ENCODE results near the gene RAB11FIP4.
A peak's percentile ranks its signal among the peaks of the same experiment; 100 is the strongest.

The RAB11FIP4 gene

DNA sequence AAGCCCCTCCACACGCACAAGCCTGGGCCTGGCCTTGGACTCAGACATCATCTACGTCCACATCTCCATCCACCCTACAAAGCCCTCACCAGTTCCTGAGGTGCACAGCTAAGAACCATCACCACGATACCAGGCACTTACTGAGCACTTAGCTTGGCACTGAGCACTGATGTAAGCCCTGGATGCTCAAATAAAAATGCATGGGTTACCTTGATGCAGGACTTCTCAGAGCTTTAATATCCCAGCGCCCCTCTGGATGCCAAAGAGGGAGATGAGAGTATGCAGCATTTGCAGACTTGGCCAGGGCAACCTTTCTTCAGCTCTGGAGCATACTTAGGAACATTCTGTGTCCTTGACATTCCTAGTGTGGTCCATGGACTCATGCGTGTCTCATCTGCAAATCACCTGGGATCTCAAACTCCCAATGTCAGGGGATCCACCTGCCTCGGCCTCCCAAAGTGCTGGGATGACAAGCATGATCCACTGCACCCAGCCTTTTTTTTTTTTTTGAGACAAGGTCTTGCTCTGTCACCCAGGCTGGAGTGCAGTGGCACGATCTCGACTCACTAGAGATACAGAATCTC lies 69.8 kb downstream of the RAB11FIP4 start:
- Histone ChIP-seq H3K4me1 (ENCODE audit: control insufficient read depth, insufficient read depth, low read length) (no peaks in the 10 kb centered on the region), H3K9me3 (ENCODE audit: control insufficient read depth, insufficient read depth, low read depth, low read length) (no peaks in the 10 kb centered on the region), H3K36me3 (ENCODE audit: control insufficient read depth in 2 of 2, insufficient read depth in 1 of 2, low read length in 2 of 2) (no peaks in the 10 kb centered on the region), H3K27ac (ENCODE audit: extremely low read depth, low read depth, low read length) (no peak overlapping the region), H3K4me3 (ENCODE audit: low read depth, low read length) (no peak overlapping the region)
- ChIA-PET CTCF (no interaction called here), POLR2A (no interaction called here)
- TF ChIP-seq SP3 (tag by site-specific recombination; IDR thresholded peaks at IDR 0.05) (no peak), ZNF239 (tag by site-specific recombination; IDR thresholded peaks at IDR 0.05) (peak; percentile 73; the same call in 1 of the 2 replicates), ZBTB1 (tag by site-specific recombination; IDR thresholded peaks at IDR 0.05) (no peak)

DNA sequence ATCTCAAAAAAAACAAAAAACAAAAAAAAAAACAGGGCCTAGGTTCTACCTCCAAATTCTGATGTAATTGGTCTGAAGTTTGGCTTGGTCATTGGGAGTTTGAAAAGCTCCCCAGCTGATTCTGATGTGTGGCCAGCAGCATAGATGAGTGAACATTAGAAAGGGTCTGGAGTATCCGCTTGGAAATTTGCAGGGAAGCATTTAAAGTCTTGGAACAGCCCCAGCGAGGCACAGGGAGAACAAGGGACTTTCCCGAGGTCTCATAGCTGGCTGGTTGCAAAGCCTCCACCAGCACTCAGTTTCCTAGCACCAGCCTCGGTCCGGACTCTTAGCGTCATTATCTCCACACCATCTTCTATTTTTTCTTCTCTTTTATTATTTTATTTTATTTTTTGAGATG lies 70.8 kb downstream of the RAB11FIP4 start:
- no peak overlapping the region for H3K27ac ChIP-seq (ENCODE audit: extremely low read depth, low read depth, low read length)
- ChIA-PET CTCF (interaction anchor here (0.6 to 0.7 kb wide), 2 partner anchors 23 to 26 kb away, joined by 3 to 4 read pairs; no protein-coding TSS in a partner anchor), POLR2A (no interaction called here)
- H3K4me3 ChIP-seq (ENCODE audit: low read depth, low read length), result no peak overlapping the region
- TF ChIP-seq, protein P1, sequence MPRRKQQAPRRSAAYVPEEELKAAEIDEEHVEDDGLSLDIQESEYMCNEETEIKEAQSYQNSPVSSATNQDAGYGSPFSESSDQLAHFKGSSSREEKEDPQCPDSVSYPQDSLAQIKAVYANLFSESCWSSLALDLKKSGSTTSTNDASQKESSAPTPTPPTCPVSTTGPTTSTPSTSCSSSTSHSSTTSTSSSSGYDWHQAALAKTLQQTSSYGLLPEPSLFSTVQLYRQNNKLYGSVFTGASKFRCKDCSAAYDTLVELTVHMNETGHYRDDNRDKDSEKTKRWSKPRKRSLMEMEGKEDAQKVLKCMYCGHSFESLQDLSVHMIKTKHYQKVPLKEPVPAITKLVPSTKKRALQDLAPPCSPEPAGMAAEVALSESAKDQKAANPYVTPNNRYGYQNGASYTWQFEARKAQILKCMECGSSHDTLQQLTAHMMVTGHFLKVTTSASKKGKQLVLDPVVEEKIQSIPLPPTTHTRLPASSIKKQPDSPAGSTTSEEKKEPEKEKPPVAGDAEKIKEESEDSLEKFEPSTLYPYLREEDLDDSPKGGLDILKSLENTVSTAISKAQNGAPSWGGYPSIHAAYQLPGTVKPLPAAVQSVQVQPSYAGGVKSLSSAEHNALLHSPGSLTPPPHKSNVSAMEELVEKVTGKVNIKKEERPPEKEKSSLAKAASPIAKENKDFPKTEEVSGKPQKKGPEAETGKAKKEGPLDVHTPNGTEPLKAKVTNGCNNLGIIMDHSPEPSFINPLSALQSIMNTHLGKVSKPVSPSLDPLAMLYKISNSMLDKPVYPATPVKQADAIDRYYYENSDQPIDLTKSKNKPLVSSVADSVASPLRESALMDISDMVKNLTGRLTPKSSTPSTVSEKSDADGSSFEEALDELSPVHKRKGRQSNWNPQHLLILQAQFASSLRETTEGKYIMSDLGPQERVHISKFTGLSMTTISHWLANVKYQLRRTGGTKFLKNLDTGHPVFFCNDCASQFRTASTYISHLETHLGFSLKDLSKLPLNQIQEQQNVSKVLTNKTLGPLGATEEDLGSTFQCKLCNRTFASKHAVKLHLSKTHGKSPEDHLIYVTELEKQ (tag by site-specific recombination; IDR thresholded peaks at IDR 0.05; ENCODE audit: borderline replicate concordance), result no peak
- TF ChIP-seq ZNF18 (tag by site-specific recombination; IDR thresholded peaks at IDR 0.05) (no peak), KLF1 (tag by site-specific recombination; IDR thresholded peaks at IDR 0.05) (no peak), ZNF157 (tag by site-specific recombination; IDR thresholded peaks at IDR 0.05) (no peak), ZNF155 (tag by site-specific recombination; IDR thresholded peaks at IDR 0.05) (no peak), ZNF26 (tag by site-specific recombination; IDR thresholded peaks at IDR 0.05) (no peak), KLF16 (tag by site-specific recombination; IDR thresholded peaks at IDR 0.05) (no peak), ZNF174 (tag by site-specific recombination; IDR thresholded peaks at IDR 0.05) (no peak), ZBTB21 (tag by site-specific recombination; IDR thresholded peaks at IDR 0.05) (no peak), ZNF350 (tag by site-specific recombination; IDR thresholded peaks at IDR 0.05) (no peak), ZNF624 (tag by site-specific recombination; IDR thresholded peaks at IDR 0.05) (no peak), ZNF830 (tag by site-specific recombination; IDR thresholded peaks at IDR 0.05; ENCODE audit: low read depth) (no peak)
- TF ChIP-seq, protein P2, sequence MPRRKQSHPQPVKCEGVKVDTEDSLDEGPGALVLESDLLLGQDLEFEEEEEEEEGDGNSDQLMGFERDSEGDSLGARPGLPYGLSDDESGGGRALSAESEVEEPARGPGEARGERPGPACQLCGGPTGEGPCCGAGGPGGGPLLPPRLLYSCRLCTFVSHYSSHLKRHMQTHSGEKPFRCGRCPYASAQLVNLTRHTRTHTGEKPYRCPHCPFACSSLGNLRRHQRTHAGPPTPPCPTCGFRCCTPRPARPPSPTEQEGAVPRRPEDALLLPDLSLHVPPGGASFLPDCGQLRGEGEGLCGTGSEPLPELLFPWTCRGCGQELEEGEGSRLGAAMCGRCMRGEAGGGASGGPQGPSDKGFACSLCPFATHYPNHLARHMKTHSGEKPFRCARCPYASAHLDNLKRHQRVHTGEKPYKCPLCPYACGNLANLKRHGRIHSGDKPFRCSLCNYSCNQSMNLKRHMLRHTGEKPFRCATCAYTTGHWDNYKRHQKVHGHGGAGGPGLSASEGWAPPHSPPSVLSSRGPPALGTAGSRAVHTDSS (tag by site-specific recombination; IDR thresholded peaks at IDR 0.05), result no peak
- TF ChIP-seq, protein P3, sequence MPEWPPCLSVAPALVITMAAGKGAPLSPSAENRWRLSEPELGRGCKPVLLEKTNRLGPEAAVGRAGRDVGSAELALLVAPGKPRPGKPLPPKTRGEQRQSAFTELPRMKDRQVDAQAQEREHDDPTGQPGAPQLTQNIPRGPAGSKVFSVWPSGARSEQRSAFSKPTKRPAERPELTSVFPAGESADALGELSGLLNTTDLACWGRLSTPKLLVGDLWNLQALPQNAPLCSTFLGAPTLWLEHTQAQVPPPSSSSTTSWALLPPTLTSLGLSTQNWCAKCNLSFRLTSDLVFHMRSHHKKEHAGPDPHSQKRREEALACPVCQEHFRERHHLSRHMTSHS (tag by site-specific recombination; IDR thresholded peaks at IDR 0.05), result no peak
- H3K36me3 ChIP-seq (ENCODE audit: control insufficient read depth in 2 of 2, insufficient read depth in 1 of 2, low read length in 2 of 2), result no peaks in the 10 kb centered on the region
- no peaks in the 10 kb centered on the region for H3K9me3 ChIP-seq (ENCODE audit: control insufficient read depth, insufficient read depth, low read depth, low read length)
- H3K4me1 ChIP-seq (ENCODE audit: control insufficient read depth, insufficient read depth, low read length), result no peaks in the 10 kb centered on the region

Data from HEK293 (cell line).